GM23338 (cell line): ENCODE data around the gene TDO2. TPM values are rescaled to one million over a fixed set of nuclear protein-coding genes. Genes with fewer than 3 reads are reported as not detected.

Source experiments
- ATAC-seq: fragments of 200-7000 bp; cut with Tn5 transposase; 3 replicates; pipeline ENCODE4 v1.9.1; 2020
- DNase-seq: peaks from one replicate; pipeline ENCODE4 v3.0.0-alpha.2; 2015; ENCODE audit warnings: low spot score
- H2AFZ ChIP-seq: fragments of 200-600 bp; sonication (generic); 2 replicates; pipeline ENCODE4 v1.8.0; 2016; ENCODE audit warnings: antibody characterized with exemption, mild to moderate bottlenecking, moderate library complexity
- H3F3A ChIP-seq: fragments of 200-600 bp; sonication (generic); replicated peaks from 2 replicates; pipeline ENCODE4 v1.8.0; 2017; ENCODE audit warnings: antibody characterized with exemption, mixed run types, low read depth
- H3K27ac ChIP-seq: fragments of 200-600 bp; sonication (generic); 2 replicates; pipeline ENCODE4 v1.6.1; 2016; ENCODE audit warnings: low read depth
- H3K27me3 ChIP-seq: fragments of 200-600 bp; sonication (generic); 2 replicates; pipeline ENCODE4 v1.8.0; 2016; ENCODE audit warnings: mild to moderate bottlenecking, mixed run types, moderate library complexity; ENCODE audit not compliant: insufficient read depth
- H3K36me3 ChIP-seq: fragments of 200-600 bp; sonication (generic); 2 replicates; pipeline ENCODE4 v1.8.0; 2016; ENCODE audit warnings: mild to moderate bottlenecking; ENCODE audit not compliant: insufficient read depth
- H3K4me1 ChIP-seq: fragments of 200-600 bp; sonication (generic); 2 replicates; pipeline ENCODE4 v1.8.0; 2016; ENCODE audit warnings: mild to moderate bottlenecking, moderate library complexity; ENCODE audit not compliant: insufficient read depth
- H3K4me2 ChIP-seq: fragments of 200-600 bp; sonication (generic); 2 replicates; pipeline ENCODE4 v1.7.1; 2017; ENCODE audit warnings: mixed run types
- H3K4me3 ChIP-seq: fragments of 200-600 bp; sonication (generic); 2 replicates; pipeline ENCODE4 v1.6.1; 2016; ENCODE audit warnings: mixed run types
- H3K79me2 ChIP-seq: fragments of 200-600 bp; sonication (generic); replicated peaks from 2 replicates; pipeline ENCODE4 v1.8.0; 2017; ENCODE audit warnings: mild to moderate bottlenecking; ENCODE audit not compliant: insufficient read depth
- H3K9me2 ChIP-seq: fragments of 200-600 bp; sonication (generic); 2 replicates; pipeline ENCODE4 v1.8.0; 2017; ENCODE audit not compliant: insufficient read depth
- H4K20me1 ChIP-seq: fragments of 200-600 bp; sonication (generic); replicated peaks from 2 replicates; pipeline ENCODE4 v1.8.0; 2017; ENCODE audit warnings: mild to moderate bottlenecking; ENCODE audit not compliant: insufficient read depth
- H3K27ac Mint-ChIP-seq: 2 replicates; pipeline ENCODE4 v1.8.0; 2020; ENCODE audit warnings: inconsistent platforms, mild to moderate bottlenecking, moderate library complexity, mixed read lengths
- H3K27me3 Mint-ChIP-seq: 3 replicates; pipeline ENCODE4 v1.8.0; 2022; ENCODE audit warnings: low read depth, mild to moderate bottlenecking, moderate library complexity, mixed read lengths, inconsistent platforms; ENCODE audit not compliant: insufficient read depth, poor library complexity
- H3K36me3 Mint-ChIP-seq: 3 replicates; pipeline ENCODE4 v1.8.0; 2021; ENCODE audit warnings: low read depth, mild to moderate bottlenecking, inconsistent platforms, moderate library complexity, mixed read lengths
- H3K4me1 Mint-ChIP-seq: 3 replicates; pipeline ENCODE4 v1.8.0; 2020; ENCODE audit warnings: mild to moderate bottlenecking, inconsistent platforms, mixed read lengths
- H3K4me3 Mint-ChIP-seq: 3 replicates; pipeline ENCODE4 v1.8.0; 2021; ENCODE audit warnings: moderate library complexity, mild to moderate bottlenecking, inconsistent platforms, mixed read lengths
- H3K9me3 Mint-ChIP-seq: 3 replicates; pipeline ENCODE4 v1.8.0; 2020; ENCODE audit warnings: moderate library complexity, mild to moderate bottlenecking, inconsistent platforms, mixed read lengths
- CREB1 ChIP-seq: fragments of 250-450 bp; sonication (Bioruptor Pico); IDR thresholded peaks from 2 replicates; pipeline ENCODE4 v1.5.0; 2020; ENCODE audit warnings: low read depth, mild to moderate bottlenecking, moderate library complexity
- CTCF ChIP-seq, 2 experiments: fragments of 200-600 bp in 1 of 2; sonication (generic) in 1 of 2; conservative IDR thresholded peaks; 2 replicates each; pipeline versions ENCODE4 v1.5.1 to v1.6.1; 2016 to 2017; ENCODE audit warnings: antibody characterized with exemption in 2 of 2, low read depth in 2 of 2, mild to moderate bottlenecking in 2 of 2, moderate library complexity in 1 of 2
- ETS1 ChIP-seq: IDR thresholded peaks from 2 replicates; pipeline ENCODE4 v1.6.1; 2016; ENCODE audit warnings: antibody characterized with exemption
- EZH2 ChIP-seq: fragments of 200-600 bp; sonication (generic); IDR thresholded peaks from one replicate; pipeline ENCODE4 v1.8.0; 2017; ENCODE audit warnings: antibody characterized with exemption, mild to moderate bottlenecking, low read depth; ENCODE audit not compliant: unreplicated experiment
- EZH2phosphoT487 ChIP-seq: fragments of 200-600 bp; sonication (generic); IDR thresholded peaks from one replicate; pipeline ENCODE4 v1.8.1; 2018; ENCODE audit warnings: antibody characterized with exemption; ENCODE audit not compliant: unreplicated experiment
- JUNB ChIP-seq: IDR thresholded peaks from one replicate; pipeline ENCODE4 v1.6.1; 2016; ENCODE audit warnings: antibody characterized with exemption; ENCODE audit not compliant: unreplicated experiment
- NANOG ChIP-seq: IDR thresholded peaks from 2 replicates; pipeline ENCODE4 v1.6.1; 2016; ENCODE audit warnings: antibody characterized with exemption, borderline replicate concordance
- POLR2AphosphoS5 ChIP-seq: IDR thresholded peaks from 2 replicates; pipeline ENCODE4 v1.6.1; 2016; ENCODE audit warnings: antibody characterized with exemption, low read depth
- REST ChIP-seq: IDR thresholded peaks from one replicate; pipeline ENCODE4 v1.6.1; 2018; ENCODE audit warnings: antibody characterized with exemption; ENCODE audit not compliant: unreplicated experiment
- STAT1 ChIP-seq: IDR thresholded peaks from one replicate; pipeline ENCODE4 v1.6.1; 2016; ENCODE audit warnings: antibody characterized with exemption; ENCODE audit not compliant: unreplicated experiment
- ZNF114 ChIP-seq: fragments of 250-450 bp; sonication (Bioruptor Pico); IDR thresholded peaks from 2 replicates; pipeline ENCODE4 v1.5.0; 2020; ENCODE audit warnings: mild to moderate bottlenecking, moderate library complexity
- ZNF331 ChIP-seq: fragments of 250-450 bp; sonication (Bioruptor Pico); IDR thresholded peaks from 2 replicates; pipeline ENCODE4 v1.5.0; 2020; ENCODE audit warnings: low read depth, mild to moderate bottlenecking, moderate library complexity
- ZNF462 ChIP-seq: fragments of 250-450 bp; sonication (Bioruptor Pico); IDR thresholded peaks from 2 replicates; pipeline ENCODE4 v1.5.0; 2020; ENCODE audit warnings: mild to moderate bottlenecking, moderate library complexity
- polyA plus RNA-seq: library from polyadenylated mRNA; unstranded; fragments of >200 nt; fragmentation: Nextera tagmentation; extraction: Ambion mirVana; gene quantifications from 2 replicates; pipeline ENCODE4 v1.2.1, GENCODE V29; 2016
- total RNA-seq: library from RNA; depleted of rRNA; stranded (reverse); fragments of >200 nt; shearing (Covaris generic); gene quantifications from 2 replicates; pipeline ENCODE4 v1.2.3, GENCODE V29; 2014

Gene TDO2
- total and polyA plus RNA-seq, 2 experiments from 2014 or later, result 0.10 TPM; not detected in 1

- Histone ChIP-seq H2AFZ (no peak overlapping the region), H3K4me3 (no peak overlapping the region), H4K20me1 (no peaks in the 10 kb centered on the region), H3K27ac (no peak overlapping the region), H3K4me2 (no peak overlapping the region), H3K27me3 (no peaks in the 10 kb centered on the region), H3K9me2 (no peaks in the 10 kb centered on the region), H3F3A (no peaks in the 10 kb centered on the region), H3K36me3 (no peaks in the 10 kb centered on the region), H3K4me1 (peaks cover 7% of the 10 kb centered on the region), H3K79me2 (no peaks in the 10 kb centered on the region)
- H3K27ac Mint-ChIP-seq, result no peak overlapping the region
- TF ChIP-seq ZNF462 (no peak), EZH2 (no peak), STAT1 (no peak), ZNF331 (no peak), EZH2phosphoT487 (no peak), POLR2AphosphoS5 (no peak), REST (no peak), NANOG (no peak), CREB1 (CRISPR knock-in tag) (no peak), ETS1 (no peak), JUNB (no peak), ZNF114 (no peak), CTCF (conservative IDR thresholded peaks at IDR 0.05; ENCODE audit: low read depth in 2 of 2) (no peak)
- H3K9me3 Mint-ChIP-seq, result no peaks in the 10 kb centered on the region
- H3K27me3 Mint-ChIP-seq, result no peaks in the 10 kb centered on the region
- ATAC-seq (no peak), DNase-seq (no peak)
- no peaks in the 10 kb centered on the region for H3K36me3 Mint-ChIP-seq
- peaks cover 13% of the 10 kb centered on the region; the same call in 2 of the 3 replicates for H3K4me1 Mint-ChIP-seq
- no peak overlapping the region for H3K4me3 Mint-ChIP-seq
Observed at GRCh38 chr4:155907556-155907955, 4.1 kb downstream of the TDO2 start.
